HepG2 (cell line): Measurements from ENCODE around the gene BCL2L1. TPM values are rescaled to one million over a fixed set of nuclear protein-coding genes. Genes with fewer than 3 reads are reported as not detected.

Experiments
- DR1 ChIP-seq: sonication (generic); formaldehyde crosslinking; IDR thresholded peaks from 2 replicates; pipeline ENCODE4 v1.8.0; 2021; ENCODE audit warnings: mild to moderate bottlenecking, missing genetic modification reagents, inconsistent platforms
- GFI1 ChIP-seq: sonication (generic); formaldehyde crosslinking; IDR thresholded peaks from 2 replicates; pipeline ENCODE4 v1.5.0; 2020; ENCODE audit warnings: missing genetic modification reagents, mild to moderate bottlenecking, borderline replicate concordance
- KDM4B ChIP-seq: sonication (generic); formaldehyde crosslinking; IDR thresholded peaks from 2 replicates; pipeline ENCODE4 v1.4.0; 2020; ENCODE audit warnings: missing genetic modification reagents
- SOX5 ChIP-seq: IDR thresholded peaks from 2 replicates; pipeline ENCODE4 v1.6.1; 2016; ENCODE audit warnings: borderline replicate concordance
- ZBTB42 ChIP-seq: sonication (generic); formaldehyde crosslinking; IDR thresholded peaks from 2 replicates; pipeline ENCODE4 v1.5.0; 2020; ENCODE audit warnings: mild to moderate bottlenecking, missing genetic modification reagents
- ZNF101 ChIP-seq: sonication (generic); formaldehyde crosslinking; IDR thresholded peaks from 2 replicates; pipeline ENCODE4 v1.4.0; 2020; ENCODE audit warnings: mild to moderate bottlenecking, low read depth, missing genetic modification reagents, borderline replicate concordance
- ZNF12 ChIP-seq: sonication (generic); formaldehyde crosslinking; IDR thresholded peaks from 2 replicates; pipeline ENCODE4 v1.5.0; 2020; ENCODE audit warnings: missing genetic modification reagents
- ZNF230 ChIP-seq: sonication (generic); formaldehyde crosslinking; IDR thresholded peaks from 2 replicates; pipeline ENCODE4 v1.4.0; 2020; ENCODE audit warnings: mild to moderate bottlenecking, missing genetic modification reagents
- ZNF292 ChIP-seq: sonication (generic); formaldehyde crosslinking; IDR thresholded peaks from 2 replicates; pipeline ENCODE4 v1.8.1; 2022; ENCODE audit warnings: mild to moderate bottlenecking, low read depth, missing genetic modification reagents, borderline replicate concordance
- ZNF383 ChIP-seq: sonication (generic); formaldehyde crosslinking; IDR thresholded peaks from 2 replicates; pipeline ENCODE4 v1.4.0; 2020; ENCODE audit warnings: missing genetic modification reagents, mild to moderate bottlenecking, borderline replicate concordance
- ZNF605 ChIP-seq: sonication (generic); formaldehyde crosslinking; IDR thresholded peaks from 2 replicates; pipeline ENCODE4 v1.8.0; 2022; ENCODE audit warnings: mild to moderate bottlenecking, missing genetic modification reagents
- ZNF737 ChIP-seq: sonication (generic); formaldehyde crosslinking; IDR thresholded peaks from 2 replicates; pipeline ENCODE4 v1.5.0; 2020; ENCODE audit warnings: missing genetic modification reagents, mild to moderate bottlenecking, borderline replicate concordance
- polyA plus RNA-seq, 8 experiments: library from polyadenylated mRNA; depleted of rRNA in 3 of 8; stranded (reverse) in 7 of 8; unstranded in 1 of 8; fragments of >200 nt; fragmentation: Illumina TruSeq in 4 of 8; extraction: Trizol in 4 of 8; gene quantifications; 2 replicates each; pipeline versions ENCODE4 v1.2.1 to v1.2.3, GENCODE V29; 2011 to 2016; ENCODE audit warnings: low read depth in 4 of 8, missing spikeins in 1 of 8, mixed read lengths in 1 of 8; ENCODE audit not compliant: insufficient read depth in 1 of 8
- total RNA-seq, 5 experiments: library from RNA; depleted of rRNA; stranded (reverse); fragments of >200 nt; fragmentation: Illumina TruSeq; extraction: Trizol; gene quantifications; 2 replicates each; pipeline ENCODE4 v1.2.3, GENCODE V29; 2016; ENCODE audit warnings: low read depth in 1 of 5
- TF ChIP-seq, protein P1 (sequence below): sonication (generic); formaldehyde crosslinking; IDR thresholded peaks from 2 replicates; pipeline ENCODE4 v1.4.0; 2020; ENCODE audit warnings: missing genetic modification reagents
- TF ChIP-seq, protein P2 (sequence below), 2 experiments: IDR thresholded peaks; 2 replicates each; pipeline ENCODE4 v1.6.1; 2011 to 2012; ENCODE audit warnings: low read length in 2 of 2, borderline replicate concordance in 1 of 2, low read depth in 1 of 2, mild to moderate bottlenecking in 1 of 2, moderate library complexity in 1 of 2
- TF ChIP-seq, protein P3 (sequence below): IDR thresholded peaks from 2 replicates; pipeline ENCODE4 v1.6.1; 2016
- TF ChIP-seq, protein P4 (sequence below): sonication (generic); formaldehyde crosslinking; IDR thresholded peaks from 2 replicates; pipeline ENCODE4 v1.4.0; 2020; ENCODE audit warnings: mild to moderate bottlenecking, missing genetic modification reagents
- TF ChIP-seq, protein P5 (sequence below): fragments of 450-650 bp; IDR thresholded peaks from 2 replicates; pipeline ENCODE4 v1.6.1; 2016

BCL2L1 gene
- total and polyA plus RNA-seq, 2 of the 13 experiments (the other 11 are each of a cell fraction or from before 2014, with no cell fraction given): 164 to 258 TPM

DNA sequence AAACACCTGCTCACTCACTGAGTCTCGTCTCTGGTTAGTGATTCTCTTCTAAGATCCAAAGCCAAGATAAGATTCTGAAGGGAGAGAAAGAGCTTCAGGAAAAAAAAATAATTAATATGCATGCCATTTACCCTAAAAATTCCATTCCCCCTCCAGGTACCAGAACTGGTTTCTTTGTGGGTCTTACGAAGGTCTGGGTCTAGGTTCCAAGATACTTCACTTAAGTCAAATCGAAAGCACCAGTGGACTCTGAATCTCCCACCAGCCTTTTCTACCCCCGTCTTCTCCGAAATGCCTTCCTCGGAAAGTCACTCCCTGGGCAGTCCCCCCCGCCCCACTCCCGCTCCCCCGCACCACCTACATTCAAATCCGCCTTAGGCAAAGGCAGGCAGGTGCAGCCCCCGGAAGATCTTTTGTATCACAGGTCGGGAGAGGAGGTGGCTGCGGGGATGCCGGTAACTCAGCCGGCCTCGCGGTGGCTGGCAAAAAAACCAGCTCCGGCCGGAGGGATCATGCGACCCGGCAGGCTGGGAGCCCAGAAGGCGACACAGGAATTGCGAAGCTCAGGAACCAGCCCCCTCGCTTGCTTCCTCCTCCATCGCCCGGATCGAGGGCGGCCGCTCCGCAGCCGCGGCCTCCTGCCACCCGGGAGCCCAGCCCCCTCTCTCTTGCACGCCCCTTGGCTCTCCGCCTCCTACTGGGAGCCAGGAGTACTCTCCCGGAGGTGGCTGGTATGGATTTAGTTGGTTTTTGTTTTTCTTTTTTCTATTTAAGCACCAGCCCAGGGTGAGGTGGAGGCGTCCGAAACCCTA lies at the start of gene BCL2L1 (continued):
- TF ChIP-seq, protein P1, sequence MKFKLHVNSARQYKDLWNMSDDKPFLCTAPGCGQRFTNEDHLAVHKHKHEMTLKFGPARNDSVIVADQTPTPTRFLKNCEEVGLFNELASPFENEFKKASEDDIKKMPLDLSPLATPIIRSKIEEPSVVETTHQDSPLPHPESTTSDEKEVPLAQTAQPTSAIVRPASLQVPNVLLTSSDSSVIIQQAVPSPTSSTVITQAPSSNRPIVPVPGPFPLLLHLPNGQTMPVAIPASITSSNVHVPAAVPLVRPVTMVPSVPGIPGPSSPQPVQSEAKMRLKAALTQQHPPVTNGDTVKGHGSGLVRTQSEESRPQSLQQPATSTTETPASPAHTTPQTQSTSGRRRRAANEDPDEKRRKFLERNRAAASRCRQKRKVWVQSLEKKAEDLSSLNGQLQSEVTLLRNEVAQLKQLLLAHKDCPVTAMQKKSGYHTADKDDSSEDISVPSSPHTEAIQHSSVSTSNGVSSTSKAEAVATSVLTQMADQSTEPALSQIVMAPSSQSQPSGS: no peak
- TF ChIP-seq ZNF230 (0 out of 2 replicates have a peak, but pooled peaks have one; percentile 58), ZNF292 (0 out of 2 replicates have a peak, but pooled peaks have one; percentile 6), SOX5 (peak; percentile 7; the same call in 1 of the 2 replicates), ZNF605 (CRISPR knock-in tag) (no peak), ZNF12 (CRISPR knock-in tag) (peak; percentile 59), KDM4B (CRISPR knock-in tag) (peak; percentile 92; the same call in 1 of the 2 replicates), ZNF737 (CRISPR knock-in tag) (no peak), ZBTB42 (CRISPR knock-in tag) (no peak), DR1 (CRISPR knock-in tag) (no peak), ZNF383 (CRISPR knock-in tag) (no peak), ZNF101 (CRISPR knock-in tag) (0 out of 2 replicates have a peak, but pooled peaks have one; percentile 32), GFI1 (CRISPR knock-in tag) (peak; percentile 49; the same call in 1 of the 2 replicates)
- TF ChIP-seq, protein P2, sequence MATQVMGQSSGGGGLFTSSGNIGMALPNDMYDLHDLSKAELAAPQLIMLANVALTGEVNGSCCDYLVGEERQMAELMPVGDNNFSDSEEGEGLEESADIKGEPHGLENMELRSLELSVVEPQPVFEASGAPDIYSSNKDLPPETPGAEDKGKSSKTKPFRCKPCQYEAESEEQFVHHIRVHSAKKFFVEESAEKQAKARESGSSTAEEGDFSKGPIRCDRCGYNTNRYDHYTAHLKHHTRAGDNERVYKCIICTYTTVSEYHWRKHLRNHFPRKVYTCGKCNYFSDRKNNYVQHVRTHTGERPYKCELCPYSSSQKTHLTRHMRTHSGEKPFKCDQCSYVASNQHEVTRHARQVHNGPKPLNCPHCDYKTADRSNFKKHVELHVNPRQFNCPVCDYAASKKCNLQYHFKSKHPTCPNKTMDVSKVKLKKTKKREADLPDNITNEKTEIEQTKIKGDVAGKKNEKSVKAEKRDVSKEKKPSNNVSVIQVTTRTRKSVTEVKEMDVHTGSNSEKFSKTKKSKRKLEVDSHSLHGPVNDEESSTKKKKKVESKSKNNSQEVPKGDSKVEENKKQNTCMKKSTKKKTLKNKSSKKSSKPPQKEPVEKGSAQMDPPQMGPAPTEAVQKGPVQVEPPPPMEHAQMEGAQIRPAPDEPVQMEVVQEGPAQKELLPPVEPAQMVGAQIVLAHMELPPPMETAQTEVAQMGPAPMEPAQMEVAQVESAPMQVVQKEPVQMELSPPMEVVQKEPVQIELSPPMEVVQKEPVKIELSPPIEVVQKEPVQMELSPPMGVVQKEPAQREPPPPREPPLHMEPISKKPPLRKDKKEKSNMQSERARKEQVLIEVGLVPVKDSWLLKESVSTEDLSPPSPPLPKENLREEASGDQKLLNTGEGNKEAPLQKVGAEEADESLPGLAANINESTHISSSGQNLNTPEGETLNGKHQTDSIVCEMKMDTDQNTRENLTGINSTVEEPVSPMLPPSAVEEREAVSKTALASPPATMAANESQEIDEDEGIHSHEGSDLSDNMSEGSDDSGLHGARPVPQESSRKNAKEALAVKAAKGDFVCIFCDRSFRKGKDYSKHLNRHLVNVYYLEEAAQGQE (IDR thresholded peaks at IDR 0.05; ENCODE audit: borderline replicate concordance in 1 of 2, low read depth in 1 of 2, low read length in 2 of 2): peak in 1 of 2 experiments; percentile 62; a peak in 1 of 4 replicates
- TF ChIP-seq, protein P3, sequence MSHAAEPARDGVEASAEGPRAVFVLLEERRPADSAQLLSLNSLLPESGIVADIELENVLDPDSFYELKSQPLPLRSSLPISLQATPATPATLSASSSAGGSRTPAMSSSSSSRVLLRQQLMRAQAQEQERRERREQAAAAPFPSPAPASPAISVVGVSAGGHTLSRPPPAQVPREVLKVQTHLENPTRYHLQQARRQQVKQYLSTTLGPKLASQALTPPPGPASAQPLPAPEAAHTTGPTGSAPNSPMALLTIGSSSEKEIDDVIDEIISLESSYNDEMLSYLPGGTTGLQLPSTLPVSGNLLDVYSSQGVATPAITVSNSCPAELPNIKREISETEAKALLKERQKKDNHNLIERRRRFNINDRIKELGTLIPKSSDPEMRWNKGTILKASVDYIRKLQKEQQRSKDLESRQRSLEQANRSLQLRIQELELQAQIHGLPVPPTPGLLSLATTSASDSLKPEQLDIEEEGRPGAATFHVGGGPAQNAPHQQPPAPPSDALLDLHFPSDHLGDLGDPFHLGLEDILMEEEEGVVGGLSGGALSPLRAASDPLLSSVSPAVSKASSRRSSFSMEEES (CRISPR knock-in tag): peak; percentile 12; the same call in 1 of the 2 replicates
- TF ChIP-seq, protein P4, sequence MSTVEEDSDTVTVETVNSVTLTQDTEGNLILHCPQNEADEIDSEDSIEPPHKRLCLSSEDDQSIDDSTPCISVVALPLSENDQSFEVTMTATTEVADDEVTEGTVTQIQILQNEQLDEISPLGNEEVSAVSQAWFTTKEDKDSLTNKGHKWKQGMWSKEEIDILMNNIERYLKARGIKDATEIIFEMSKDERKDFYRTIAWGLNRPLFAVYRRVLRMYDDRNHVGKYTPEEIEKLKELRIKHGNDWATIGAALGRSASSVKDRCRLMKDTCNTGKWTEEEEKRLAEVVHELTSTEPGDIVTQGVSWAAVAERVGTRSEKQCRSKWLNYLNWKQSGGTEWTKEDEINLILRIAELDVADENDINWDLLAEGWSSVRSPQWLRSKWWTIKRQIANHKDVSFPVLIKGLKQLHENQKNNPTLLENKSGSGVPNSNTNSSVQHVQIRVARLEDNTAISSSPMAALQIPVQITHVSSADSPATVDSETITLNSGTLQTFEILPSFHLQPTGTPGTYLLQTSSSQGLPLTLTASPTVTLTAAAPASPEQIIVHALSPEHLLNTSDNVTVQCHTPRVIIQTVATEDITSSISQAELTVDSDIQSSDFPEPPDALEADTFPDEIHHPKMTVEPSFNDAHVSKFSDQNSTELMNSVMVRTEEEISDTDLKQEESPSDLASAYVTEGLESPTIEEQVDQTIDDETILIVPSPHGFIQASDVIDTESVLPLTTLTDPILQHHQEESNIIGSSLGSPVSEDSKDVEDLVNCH (CRISPR knock-in tag): 0 out of 2 replicates have a peak, but pooled peaks have one; percentile 53
- TF ChIP-seq, protein P5, sequence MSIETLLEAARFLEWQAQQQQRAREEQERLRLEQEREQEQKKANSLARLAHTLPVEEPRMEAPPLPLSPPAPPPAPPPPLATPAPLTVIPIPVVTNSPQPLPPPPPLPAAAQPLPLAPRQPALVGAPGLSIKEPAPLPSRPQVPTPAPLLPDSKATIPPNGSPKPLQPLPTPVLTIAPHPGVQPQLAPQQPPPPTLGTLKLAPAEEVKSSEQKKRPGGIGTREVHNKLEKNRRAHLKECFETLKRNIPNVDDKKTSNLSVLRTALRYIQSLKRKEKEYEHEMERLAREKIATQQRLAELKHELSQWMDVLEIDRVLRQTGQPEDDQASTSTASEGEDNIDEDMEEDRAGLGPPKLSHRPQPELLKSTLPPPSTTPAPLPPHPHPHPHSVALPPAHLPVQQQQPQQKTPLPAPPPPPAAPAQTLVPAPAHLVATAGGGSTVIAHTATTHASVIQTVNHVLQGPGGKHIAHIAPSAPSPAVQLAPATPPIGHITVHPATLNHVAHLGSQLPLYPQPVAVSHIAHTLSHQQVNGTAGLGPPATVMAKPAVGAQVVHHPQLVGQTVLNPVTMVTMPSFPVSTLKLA: peak; percentile 30; the same call in 1 of the 2 replicates
